ENCODE results near the gene PIP5K1B. TPM values are rescaled to one million over a fixed set of nuclear protein-coding genes. Genes with fewer than 3 reads are reported as not detected.
"Not testable (repeated sequence)": the region's sequence is repeated elsewhere in the genome, so short reads cannot be mapped to it uniquely, and the experiment has no call there.

Gene PIP5K1B
- total and polyA plus RNA-seq, 10 of the 15 experiments (the other 5 are each of a cell fraction or from before 2014, with no cell fraction given), result 6.8 to 16.3 (median 10.6) TPM

GRCh38 chr9:69050936-69051335 is 345.9 kb downstream of the PIP5K1B start:
- 96% methylated on average over 12 of the region's 12 CpGs for WGBS (ENCODE audit: insufficient coverage, insufficient replicate concordance, low lambda C conversion rate, missing lambda C conversion rate)
- ChIA-PET RAD21 (ENCODE audit: unreplicated experiment) (interaction anchor here (1.2 kb wide), 1 partner anchor 128 kb away, joined by 3 read pairs; no protein-coding TSS in a partner anchor), CTCF (interaction anchor here (0.6 to 12.1 kb wide), 3 partner anchors 14 to 142 kb away, joined by 3 to 289 read pairs (median 4); no protein-coding TSS in a partner anchor), SMC1A (ENCODE audit: uncharacterized antibody, unreplicated experiment) (interaction anchor here (1.6 to 1.7 kb wide), 2 partner anchors 28 to 144 kb away, joined by 3 to 5 read pairs; no protein-coding TSS in a partner anchor)
- H3K79me2 ChIP-seq (ENCODE audit: control insufficient read depth, insufficient read depth, low read length); H3K9me3 ChIP-seq (replicated peaks; ENCODE audit: control insufficient read depth, insufficient read depth, low read length); H3K4me2 ChIP-seq (ENCODE audit: control insufficient read depth, insufficient read depth); H3K27ac ChIP-seq (ENCODE audit: control insufficient read depth, insufficient read depth); BruUV-seq (replicated peaks); H3K4me3 ChIP-seq; ATAC-seq; FAIRE-seq; DNase-seq (ENCODE audit: low read depth, low spot score); H3K27me3 ChIP-seq (replicated peaks in 1 of 2; ENCODE audit: control insufficient read depth in 2 of 2, insufficient read depth in 2 of 2, low read length in 1 of 2); H4K20me1 ChIP-seq (ENCODE audit: control insufficient read depth, insufficient read depth); H3K9ac ChIP-seq (ENCODE audit: control insufficient read depth, insufficient read depth, low read length); H2AFZ ChIP-seq (ENCODE audit: control insufficient read depth, low read depth, low read length); POLR2A ChIA-PET; H3K4me1 ChIP-seq (ENCODE audit: control insufficient read depth, insufficient read depth, low read length): not testable (repeated sequence)
- intact Hi-C loops (cut with micrococcal nuclease; ENCODE audit: unreplicated experiment), result loop anchor here (5.0 to 10.0 kb wide), 2 partner anchors 496 to 884 kb away; no protein-coding TSS in a partner anchor
- in situ Hi-C loops (cut with MboI), result loop anchor here (10.0 to 25.0 kb wide), 3 partner anchors 494 to 886 kb away; no protein-coding TSS in a partner anchor
- peaks cover 0 to 11% of the 10 kb centered on the region in 2 experiments for H3K36me3 ChIP-seq (ENCODE audit: control insufficient read depth in 2 of 2, insufficient read depth in 2 of 2, low read length in 1 of 2)

- DNase-seq (ENCODE audit: low read depth, low spot score) (no peak), ATAC-seq (no peak), FAIRE-seq (no peak)
- no peak for TF ChIP-seq EZH2 (IDR thresholded peaks at IDR 0.05; ENCODE audit: borderline replicate concordance, control insufficient read depth, low read depth, low read length)
- no peak for TF ChIP-seq HDAC6 (IDR thresholded peaks at IDR 0.05; ENCODE audit: unreplicated experiment)
- Histone ChIP-seq H3K9ac (ENCODE audit: control insufficient read depth, insufficient read depth, low read length) (no peak overlapping the region), H3K9me3 (replicated peaks; ENCODE audit: control insufficient read depth, insufficient read depth, low read length) (no peaks in the 10 kb centered on the region; the same call in 2 of the 3 replicates), H3K27me3 (replicated peaks in 1 of 2; ENCODE audit: control insufficient read depth in 2 of 2, insufficient read depth in 2 of 2, low read length in 1 of 2) (no peaks in the 10 kb centered on the region), H3K27ac (ENCODE audit: control insufficient read depth, insufficient read depth) (no peak overlapping the region), H3K4me3 (no peak overlapping the region), H3K79me2 (ENCODE audit: control insufficient read depth, insufficient read depth, low read length) (no peaks in the 10 kb centered on the region), H3K4me1 (ENCODE audit: control insufficient read depth, insufficient read depth, low read length) (no peaks in the 10 kb centered on the region), H3K4me2 (ENCODE audit: control insufficient read depth, insufficient read depth) (no peak overlapping the region), H3K36me3 (ENCODE audit: control insufficient read depth in 2 of 2, insufficient read depth in 2 of 2, low read length in 1 of 2) (peaks cover 2 to 3% of the 10 kb centered on the region in 2 experiments; a peak in 3 of 4 replicates), H2AFZ (ENCODE audit: control insufficient read depth, low read depth, low read length) (no peak overlapping the region), H4K20me1 (ENCODE audit: control insufficient read depth, insufficient read depth) (no peaks in the 10 kb centered on the region)
- SMC1A ChIA-PET (ENCODE audit: uncharacterized antibody, unreplicated experiment), result interaction anchor here (0.6 to 5.8 kb wide), 6 partner anchors 8 to 492 kb away, joined by 3 to 130 read pairs (median 3); no protein-coding TSS in a partner anchor
- BruUV-seq (replicated peaks), result no TSS peak
- intact Hi-C loops (cut with micrococcal nuclease; ENCODE audit: unreplicated experiment) (loop anchor here (5.0 to 10.0 kb wide), 2 partner anchors 492 to 880 kb away; no protein-coding TSS in a partner anchor), in situ Hi-C loops (cut with MboI) (loop anchor here (5.0 to 25.0 kb wide), 4 partner anchors 142 to 882 kb away; no protein-coding TSS in a partner anchor)
- WGBS (ENCODE audit: insufficient coverage, insufficient replicate concordance, low lambda C conversion rate, missing lambda C conversion rate), result 93% methylated on average over 1 of the region's 1 CpG
- RAD21 ChIA-PET (ENCODE audit: unreplicated experiment), result interaction anchor here (8.7 kb wide), 1 partner anchor 139 kb away, joined by 159 read pairs; no protein-coding TSS in a partner anchor
- POLR2A ChIA-PET, result no interaction called here
- CTCF ChIA-PET, result interaction anchor here (0.6 to 12.1 kb wide), 14 partner anchors 8 to 492 kb away, joined by 3 to 289 read pairs (median 7); no protein-coding TSS in a partner anchor
Measured at GRCh38 chr9:69054989-69055388, 349.9 kb downstream of the PIP5K1B start.
